ENCODE data around the gene NCOA4. TPM values are rescaled to one million over a fixed set of nuclear protein-coding genes. Genes with fewer than 3 reads are reported as not detected.

Gene NCOA4
- total and polyA plus RNA-seq, 8 donors: 150 to 196 (median 174) TPM

Other genes with a start within 250 kb of the NCOA4 start
- 10 to 100 TPM; 15.0 to 15.5 TPM for gene AGAP4, start 183.1 kb downstream of the NCOA4 start, total RNA-seq
- 10 to 100 TPM; 34.6 to 63.4 (median 45.3) TPM for gene AGAP4, start 183.1 kb downstream of the NCOA4 start, polyA plus RNA-seq (ENCODE audit: insufficient read length in 6 of 6)
- 10 to 100 TPM; 42.8 to 48.1 TPM for gene TIMM23, start 58.1 kb downstream of the NCOA4 start, total RNA-seq
- 10 to 100 TPM; 43.7 to 50.1 (median 45.0) TPM for gene TIMM23, start 58.1 kb downstream of the NCOA4 start, polyA plus RNA-seq (ENCODE audit: insufficient read length in 6 of 6)
- 10 to 100 TPM in 1 of 2 donors, not detected in 1; 17.1 TPM for gene MSMB, start 15.6 kb upstream of the NCOA4 start, total RNA-seq
- not detected for gene MSMB, start 15.6 kb upstream of the NCOA4 start, polyA plus RNA-seq (ENCODE audit: insufficient read length in 6 of 6)